Stimulated activated effector memory CD8-positive, alpha-beta T cell treated with anti-CD3 and anti-CD28 coated beads, Interleukin-12 subunit alpha, Interleukin-12 subunit beta, amount 100 ng/mL, for 72 hours (primary cell): Measurements from ENCODE around the gene ATG4D.
"Not testable (repeated sequence)": the region's sequence is repeated elsewhere in the genome, so short reads cannot be mapped to it uniquely, and the experiment has no call there.

ENCODE experiments used
- ATAC-seq: fragments of 150-1000 bp; cut with Tn5 transposase; 2 replicates; pipeline ENCODE4 v1.10.0; 2021
- DNase-seq, 2 donors: peaks; one replicate each; pipeline ENCODE4 v3.0.0; 2021 to 2022; ENCODE audit warnings: low spot score in 2 of 2
- H3K27ac Mint-ChIP-seq: one replicate; pipeline ENCODE4 v1.8.0; 2022; ENCODE audit warnings: mild to moderate bottlenecking, mixed read lengths
- H3K36me3 Mint-ChIP-seq: one replicate; pipeline ENCODE4 v1.8.0; 2022; ENCODE audit warnings: mild to moderate bottlenecking, mixed read lengths
- H3K4me1 Mint-ChIP-seq: one replicate; pipeline ENCODE4 v1.8.0; 2022; ENCODE audit warnings: mixed read lengths
- H3K4me3 Mint-ChIP-seq: one replicate; pipeline ENCODE4 v1.8.0; 2022; ENCODE audit warnings: mild to moderate bottlenecking, mixed read lengths
- H3K9me3 Mint-ChIP-seq: one replicate; pipeline ENCODE4 v1.8.0; 2022; ENCODE audit warnings: mixed read lengths

ATG4D gene

DNA sequence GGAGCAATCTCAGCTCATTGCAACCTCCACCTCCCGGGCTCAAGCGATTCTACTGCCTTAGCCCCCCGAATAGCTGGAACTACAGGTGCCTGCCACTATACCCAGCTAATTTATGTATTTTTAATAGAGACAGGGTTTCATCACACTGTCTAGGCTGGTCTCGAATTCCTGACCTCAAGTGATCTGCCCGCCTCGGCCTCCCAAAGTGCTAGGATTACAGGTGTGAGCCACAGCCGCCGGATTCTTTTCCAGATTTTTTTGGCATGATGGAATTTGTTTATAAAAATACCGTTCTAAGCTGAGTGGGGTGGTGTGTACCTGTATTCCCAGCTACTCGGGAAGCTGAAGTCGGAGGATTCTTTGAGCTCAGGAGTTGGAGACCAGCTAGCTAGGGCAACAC lies 6.0 kb upstream of the ATG4D start:
- peaks cover 8% of the 10 kb centered on the region for H3K36me3 Mint-ChIP-seq
- H3K9me3 Mint-ChIP-seq, result no peaks in the 10 kb centered on the region
- peaks cover 4% of the 10 kb centered on the region for H3K4me1 Mint-ChIP-seq
- ATAC-seq, result no peak
- no peak for DNase-seq
- H3K27ac Mint-ChIP-seq, result no peak overlapping the region
- H3K4me3 Mint-ChIP-seq, result no peak overlapping the region

- peaks cover 8% of the 10 kb centered on the region for H3K36me3 Mint-ChIP-seq
- peaks cover 7% of the 10 kb centered on the region for H3K4me1 Mint-ChIP-seq
- H3K9me3 Mint-ChIP-seq, result no peaks in the 10 kb centered on the region
- H3K27ac Mint-ChIP-seq, result no peak overlapping the region
- DNase-seq, result no peak
- no peak overlapping the region for H3K4me3 Mint-ChIP-seq
- peak; percentile 40 for ATAC-seq
These were observed 5.3 kb upstream of the ATG4D start for GRCh38 chr19:10538204-10538983.

DNA sequence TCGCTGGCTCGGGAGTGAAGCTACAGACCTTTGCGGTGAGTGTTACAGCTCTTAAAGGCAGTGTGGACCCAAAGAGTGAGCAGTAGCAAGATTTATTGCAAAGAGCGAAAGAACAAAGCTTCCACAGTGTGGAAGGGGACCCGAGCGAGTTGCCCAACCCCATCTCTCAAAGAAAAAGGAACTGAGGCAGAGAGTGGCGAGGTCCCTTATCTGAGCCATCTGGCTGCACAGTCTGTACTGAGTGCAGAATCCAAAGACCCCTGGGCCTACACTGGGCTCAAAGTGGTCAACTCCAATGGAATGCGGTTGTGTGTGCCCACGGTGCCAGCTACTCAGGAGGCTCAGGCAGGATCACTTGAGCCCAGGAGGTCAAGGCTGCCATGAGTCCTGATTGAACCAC lies 4.7 kb upstream of the ATG4D start:
- not testable (repeated sequence) for ATAC-seq, H3K4me1 Mint-ChIP-seq, H3K27ac Mint-ChIP-seq, H3K9me3 Mint-ChIP-seq, H3K4me3 Mint-ChIP-seq, H3K36me3 Mint-ChIP-seq, DNase-seq

- Mint-ChIP-seq H3K27ac (peak overlapping the region; percentile 76), H3K4me3 (peak overlapping the region; percentile 83), H3K9me3 (no peaks in the 10 kb centered on the region), H3K36me3 (peaks cover 33% of the 10 kb centered on the region), H3K4me1 (peaks cover 20% of the 10 kb centered on the region)
- ATAC-seq, result no peak
- DNase-seq, result no peak
These were observed 665 bp upstream of the ATG4D start for GRCh38 chr19:10543059-10543419.

DNA sequence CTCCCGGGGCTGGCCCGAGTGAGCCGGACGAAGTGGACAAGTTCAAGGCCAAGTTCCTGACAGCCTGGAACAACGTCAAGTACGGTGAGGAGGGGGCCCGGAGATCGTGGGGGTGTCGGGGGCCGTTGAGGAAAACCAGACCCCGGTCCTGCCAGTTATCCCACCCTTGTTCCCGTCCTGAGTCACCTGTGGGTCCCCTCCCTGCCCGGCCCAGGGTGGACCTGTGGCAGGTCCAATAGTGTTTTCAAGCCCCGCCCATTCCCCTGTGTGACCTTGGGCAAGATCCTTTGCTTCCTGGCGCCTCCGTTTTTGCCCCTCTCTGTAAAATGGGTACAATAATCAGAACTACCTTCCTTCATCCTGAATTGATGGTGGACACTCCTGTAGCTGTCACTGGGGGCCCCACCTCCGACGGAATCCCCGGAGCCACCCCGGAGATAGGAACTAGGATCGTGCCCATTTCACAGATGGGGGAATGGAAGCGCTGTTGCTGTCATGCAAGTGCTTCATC lies 593 bp downstream of the ATG4D start:
- DNase-seq (peak in 1 of 2 donors; percentile 63), ATAC-seq (peak; percentile 43)
- Mint-ChIP-seq H3K36me3 (peaks cover 45% of the 10 kb centered on the region), H3K4me1 (peaks cover 20% of the 10 kb centered on the region), H3K9me3 (no peaks in the 10 kb centered on the region), H3K4me3 (peak overlapping the region; percentile 83), H3K27ac (peak overlapping the region; percentile 89)

DNA sequence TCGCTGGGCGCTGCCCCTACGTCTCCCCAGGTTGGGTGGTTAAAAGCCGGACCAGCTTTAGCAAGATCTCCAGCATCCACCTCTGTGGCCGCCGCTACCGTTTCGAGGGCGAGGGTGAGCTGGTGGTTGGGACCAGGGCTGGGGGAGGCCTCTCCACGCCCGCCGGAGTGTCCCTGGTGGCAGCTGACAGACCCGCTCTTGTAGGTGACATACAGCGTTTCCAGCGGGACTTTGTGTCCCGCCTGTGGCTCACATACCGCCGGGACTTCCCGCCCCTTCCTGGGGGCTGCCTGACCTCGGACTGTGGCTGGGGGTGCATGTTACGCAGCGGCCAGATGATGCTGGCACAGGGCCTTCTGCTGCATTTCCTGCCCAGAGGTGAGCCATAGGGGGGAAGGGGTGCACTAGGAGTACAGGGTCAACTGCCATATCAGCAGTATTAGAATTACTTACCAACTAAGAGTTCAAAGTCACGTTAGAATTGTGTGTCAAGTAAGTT lies 1.1 kb downstream of the ATG4D start:
- H3K9me3 Mint-ChIP-seq, result no peaks in the 10 kb centered on the region
- H3K27ac Mint-ChIP-seq, result peak overlapping the region; percentile 89
- H3K4me3 Mint-ChIP-seq, result peak overlapping the region; percentile 83
- peaks cover 49% of the 10 kb centered on the region for H3K36me3 Mint-ChIP-seq
- no peak for ATAC-seq
- peaks cover 20% of the 10 kb centered on the region for H3K4me1 Mint-ChIP-seq
- no peak for DNase-seq

GRCh38 chr19:10546817-10547216 lies 3.1 kb downstream of the ATG4D start:
- no peak overlapping the region for H3K4me3 Mint-ChIP-seq
- ATAC-seq, result no peak
- no peaks in the 10 kb centered on the region for H3K9me3 Mint-ChIP-seq
- no peak overlapping the region for H3K27ac Mint-ChIP-seq
- peaks cover 18% of the 10 kb centered on the region for H3K4me1 Mint-ChIP-seq
- H3K36me3 Mint-ChIP-seq, result peaks cover 63% of the 10 kb centered on the region
- DNase-seq, result no peak

GRCh38 chr19:10548746-10549276 lies 5.1 kb downstream of the ATG4D start:
- Mint-ChIP-seq H3K36me3 (peaks cover 83% of the 10 kb centered on the region), H3K4me1 (peaks cover 34% of the 10 kb centered on the region), H3K9me3 (no peaks in the 10 kb centered on the region), H3K4me3 (no peak overlapping the region), H3K27ac (no peak overlapping the region)
- ATAC-seq, result no peak
- DNase-seq, result no peak

DNA sequence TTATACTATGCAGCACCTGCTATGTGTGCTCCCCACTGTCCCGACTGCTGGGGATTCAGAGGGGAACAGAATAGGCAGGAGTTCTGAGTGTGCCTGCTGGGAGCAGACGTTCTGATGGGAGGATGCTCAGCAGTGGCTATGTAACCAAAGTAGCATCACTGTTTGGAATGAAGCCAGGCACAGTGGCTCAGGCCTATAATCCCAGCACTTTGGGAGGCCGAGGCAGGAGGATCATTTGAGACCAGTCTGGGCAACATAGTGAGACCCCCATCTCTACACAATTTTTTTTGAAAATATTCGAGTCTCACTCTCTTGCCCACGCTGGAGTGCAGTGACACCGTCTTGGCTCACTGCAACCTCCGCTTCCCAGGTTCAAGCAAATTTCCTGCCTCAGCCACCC lies 6.0 kb downstream of the ATG4D start:
- Mint-ChIP-seq H3K27ac (peak overlapping the region; percentile 29), H3K4me3 (no peak overlapping the region), H3K9me3 (no peaks in the 10 kb centered on the region), H3K4me1 (peaks cover 38% of the 10 kb centered on the region), H3K36me3 (peaks cover 92% of the 10 kb centered on the region)
- no peak for ATAC-seq
- no peak for DNase-seq

DNA sequence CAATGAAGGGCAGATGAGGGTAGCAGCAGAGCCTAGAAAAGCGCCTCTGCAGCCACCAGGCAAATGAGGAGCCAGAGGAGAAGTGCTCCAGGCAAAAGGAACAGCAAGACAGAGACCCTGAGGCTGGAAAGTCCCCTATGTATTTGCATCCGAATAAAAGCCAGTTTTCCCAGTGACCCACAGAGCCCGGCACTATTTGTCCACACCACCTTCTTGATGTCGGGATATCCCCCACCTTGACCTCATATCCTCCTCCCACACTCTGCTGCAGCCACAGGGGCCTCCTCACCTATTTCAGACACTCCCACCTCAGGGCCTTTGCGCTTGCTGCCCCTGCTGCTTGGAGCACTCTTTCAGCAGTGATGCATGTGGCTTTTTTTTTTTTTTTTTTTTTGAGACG lies 6.6 kb downstream of the ATG4D start:
- peak overlapping the region; percentile 52 for H3K27ac Mint-ChIP-seq
- H3K9me3 Mint-ChIP-seq, result no peaks in the 10 kb centered on the region
- peaks cover 94% of the 10 kb centered on the region for H3K36me3 Mint-ChIP-seq

GRCh38 chr19:10551006-10551405 lies 7.3 kb downstream of the ATG4D start:
- Mint-ChIP-seq H3K27ac (peak overlapping the region; percentile 52), H3K36me3 (peaks cover 96% of the 10 kb centered on the region), H3K4me1 (peaks cover 41% of the 10 kb centered on the region)
- not testable (repeated sequence) for DNase-seq, H3K9me3 Mint-ChIP-seq, H3K4me3 Mint-ChIP-seq, ATAC-seq

More for the DNA sequence above, 6.6 kb downstream of the ATG4D start:
- no peak overlapping the region for H3K4me3 Mint-ChIP-seq
- DNase-seq, result no peak
- ATAC-seq, result no peak
- peaks cover 38% of the 10 kb centered on the region for H3K4me1 Mint-ChIP-seq

DNA sequence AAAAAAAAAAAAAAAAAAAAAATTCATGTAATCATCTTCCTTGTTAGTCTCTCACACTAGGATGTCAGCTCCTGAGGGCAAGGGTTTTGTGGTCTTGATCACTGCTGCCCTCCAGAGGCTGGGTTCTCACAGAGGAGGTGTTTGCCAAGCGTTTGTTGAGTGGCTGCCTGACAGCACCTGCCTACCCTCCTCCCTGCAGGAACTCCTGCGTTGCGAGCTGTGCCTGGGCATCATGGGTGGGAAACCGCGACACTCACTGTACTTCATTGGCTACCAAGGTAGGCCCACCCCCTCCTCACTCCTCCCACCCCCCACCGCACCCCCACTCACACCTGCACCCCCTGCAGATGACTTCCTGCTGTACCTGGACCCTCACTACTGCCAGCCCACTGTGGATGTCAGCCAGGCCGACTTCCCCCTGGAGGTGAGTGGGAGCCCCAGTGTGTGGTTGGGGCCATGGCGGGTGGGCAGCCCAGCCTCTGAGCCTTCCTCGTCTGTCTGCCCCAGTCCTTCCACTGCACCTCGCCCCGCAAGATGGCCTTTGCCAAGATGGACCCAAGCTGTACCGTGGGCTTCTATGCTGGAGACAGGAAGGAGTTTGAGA lies 8.1 kb downstream of the ATG4D start:
- ATAC-seq, result peak; percentile 39
- Mint-ChIP-seq H3K27ac (peak overlapping the region; percentile 91), H3K36me3 (peaks cover 98% of the 10 kb centered on the region), H3K4me3 (no peak overlapping the region), H3K9me3 (no peaks in the 10 kb centered on the region), H3K4me1 (peaks cover 42% of the 10 kb centered on the region)
- DNase-seq, result no peak

GRCh38 chr19:10552510-10553053 lies 8.9 kb downstream of the ATG4D start:
- ATAC-seq, result no peak

GRCh38 chr19:10553087-10553667 lies 9.5 kb downstream of the ATG4D start:
- H3K4me1 Mint-ChIP-seq, result peaks cover 46% of the 10 kb centered on the region

More at GRCh38 chr19:10552510-10553053, 8.9 kb downstream of the ATG4D start:
- Mint-ChIP-seq H3K4me1 (peaks cover 42% of the 10 kb centered on the region), H3K4me3 (peak overlapping the region; percentile 55), H3K27ac (peak overlapping the region; percentile 91), H3K9me3 (no peaks in the 10 kb centered on the region), H3K36me3 (peaks cover 98% of the 10 kb centered on the region)
- DNase-seq, result no peak

GRCh38 chr19:10553943-10554381 lies 10.3 kb downstream of the ATG4D start:
- H3K9me3 Mint-ChIP-seq, result no peaks in the 10 kb centered on the region
- H3K4me1 Mint-ChIP-seq, result peaks cover 50% of the 10 kb centered on the region
- peak overlapping the region; percentile 55 for H3K4me3 Mint-ChIP-seq
- ATAC-seq, result peak; percentile 82
- peak overlapping the region; percentile 91 for H3K27ac Mint-ChIP-seq
- DNase-seq, result peak; percentile 42 to 81
- peaks cover 100% of the 10 kb centered on the region for H3K36me3 Mint-ChIP-seq

More at GRCh38 chr19:10553087-10553667, 9.5 kb downstream of the ATG4D start:
- Mint-ChIP-seq H3K9me3 (no peaks in the 10 kb centered on the region), H3K36me3 (peaks cover 100% of the 10 kb centered on the region), H3K27ac (peak overlapping the region; percentile 91), H3K4me3 (peak overlapping the region; percentile 55)
- ATAC-seq, result no peak
- no peak for DNase-seq
